Right lobe of liver (tissue), 4 donors: ENCODE results near the gene MCAM.

Source experiments
- POLR2A ChIP-seq: fragments of 450-650 bp; IDR thresholded peaks from one replicate; pipeline ENCODE4 v1.6.1; 2017; ENCODE audit warnings: antibody characterized with exemption, mild to moderate bottlenecking
- TF ChIP-seq, protein P1 (sequence below), 4 donors: fragments of 200-600 bp in 3 of 4; fragments of 450-650 bp in 1 of 4; IDR thresholded peaks; one replicate each; pipeline versions ENCODE4 v1.5.1 to v1.8.0; 2016 to 2022; ENCODE audit warnings: antibody characterized with exemption in 4 of 4, mild to moderate bottlenecking in 2 of 4
- donor health status: DM: no; HTN: no; CAD: no.
- donor health status: DM: no; HTN: no; CAD: no.
- donor health status: DM: no; HTN: yes; CAD: no.

DNA sequence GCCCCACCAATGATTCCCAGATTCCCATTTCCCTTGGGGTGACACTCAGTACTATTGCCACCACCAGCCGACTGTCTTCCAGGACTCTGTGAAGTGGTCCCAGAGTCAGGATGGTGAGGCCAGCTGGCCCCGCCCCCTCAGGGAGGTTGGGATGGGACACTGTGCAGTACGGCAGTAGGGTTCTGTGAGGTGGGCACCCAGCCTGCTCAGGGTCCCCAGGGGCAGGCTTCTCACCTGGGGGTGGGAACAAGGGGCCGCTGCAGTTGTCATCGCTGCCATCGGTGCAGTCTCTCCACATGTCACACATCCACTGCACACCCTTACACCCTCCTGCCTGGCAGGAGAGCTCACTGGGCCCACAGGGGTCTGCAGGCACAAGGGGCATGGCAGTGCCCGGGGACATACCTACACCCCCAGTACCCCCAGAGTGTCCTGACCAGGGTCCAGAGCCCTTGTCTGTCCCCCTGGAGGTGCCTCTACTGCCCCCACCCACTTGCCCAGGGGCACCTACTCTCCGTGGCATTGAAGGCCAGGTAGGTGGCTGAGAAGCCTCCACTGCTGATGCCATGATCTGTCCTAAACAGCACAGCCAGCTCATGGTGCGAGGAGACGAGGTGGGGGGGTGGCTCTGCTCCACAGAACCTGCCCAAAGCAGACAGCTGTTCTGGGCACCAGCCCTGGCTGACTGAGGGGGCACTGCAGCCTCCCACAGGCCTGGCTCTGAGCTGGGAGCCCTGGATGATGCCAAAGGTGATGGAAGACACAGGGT, 25.6 kb upstream of the MCAM start:
- TF ChIP-seq POLR2A: no peak
- TF ChIP-seq, protein P1, sequence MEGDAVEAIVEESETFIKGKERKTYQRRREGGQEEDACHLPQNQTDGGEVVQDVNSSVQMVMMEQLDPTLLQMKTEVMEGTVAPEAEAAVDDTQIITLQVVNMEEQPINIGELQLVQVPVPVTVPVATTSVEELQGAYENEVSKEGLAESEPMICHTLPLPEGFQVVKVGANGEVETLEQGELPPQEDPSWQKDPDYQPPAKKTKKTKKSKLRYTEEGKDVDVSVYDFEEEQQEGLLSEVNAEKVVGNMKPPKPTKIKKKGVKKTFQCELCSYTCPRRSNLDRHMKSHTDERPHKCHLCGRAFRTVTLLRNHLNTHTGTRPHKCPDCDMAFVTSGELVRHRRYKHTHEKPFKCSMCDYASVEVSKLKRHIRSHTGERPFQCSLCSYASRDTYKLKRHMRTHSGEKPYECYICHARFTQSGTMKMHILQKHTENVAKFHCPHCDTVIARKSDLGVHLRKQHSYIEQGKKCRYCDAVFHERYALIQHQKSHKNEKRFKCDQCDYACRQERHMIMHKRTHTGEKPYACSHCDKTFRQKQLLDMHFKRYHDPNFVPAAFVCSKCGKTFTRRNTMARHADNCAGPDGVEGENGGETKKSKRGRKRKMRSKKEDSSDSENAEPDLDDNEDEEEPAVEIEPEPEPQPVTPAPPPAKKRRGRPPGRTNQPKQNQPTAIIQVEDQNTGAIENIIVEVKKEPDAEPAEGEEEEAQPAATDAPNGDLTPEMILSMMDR (IDR thresholded peaks at IDR 0.05): no peak
